ENCODE results near the gene CFAP97D2. TPM values are rescaled to one million over a fixed set of nuclear protein-coding genes. Genes with fewer than 3 reads are reported as not detected.
"Not testable (repeated sequence)": the region's sequence is repeated elsewhere in the genome, so short reads cannot be mapped to it uniquely, and the experiment has no call there.

Gene CFAP97D2
- polyA plus RNA-seq, 1 donor = 0.06 TPM

GRCh38 chr13:114256547-114256946, 77.5 kb downstream of the CFAP97D2 start:
- Histone ChIP-seq H3K4me1 (ENCODE audit: control insufficient read depth, insufficient read depth, low read length) (no peaks in the 10 kb centered on the region), H3K4me3 (ENCODE audit: low read length) (no peak overlapping the region), H3K36me3 (ENCODE audit: control insufficient read depth, insufficient read depth, low read length) (peaks cover 67% of the 10 kb centered on the region), H3K27me3 (ENCODE audit: control insufficient read depth, insufficient read depth, low read length) (no peaks in the 10 kb centered on the region), H3K27ac (ENCODE audit: low read length) (no peak overlapping the region), H3K9me3 (ENCODE audit: control insufficient read depth, low read depth, low read length) (no peaks in the 10 kb centered on the region)
- WGBS (ENCODE audit: insufficient coverage, low lambda C conversion rate) = 86% methylated on average over 1 of the region's 1 CpG
- no peak for DNase-seq

DNA sequence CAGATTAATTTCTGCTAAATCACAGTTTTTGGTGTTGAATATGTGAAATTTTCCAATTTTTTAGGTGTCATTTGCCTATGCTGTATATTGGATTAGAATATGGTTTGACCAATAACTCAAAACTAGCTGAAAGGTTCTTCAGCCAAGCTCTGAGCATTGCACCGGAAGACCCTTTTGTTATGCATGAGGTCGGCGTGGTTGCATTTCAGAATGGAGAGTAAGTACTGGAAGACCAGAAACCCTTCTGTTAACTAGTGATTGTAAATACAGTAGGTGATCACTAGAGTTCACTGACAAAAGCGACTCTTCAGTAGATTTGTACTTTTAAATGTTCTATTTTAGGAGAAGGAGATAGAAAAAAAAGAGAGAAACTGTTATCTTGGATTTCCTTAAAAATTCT, 78.0 kb downstream of the CFAP97D2 start:
- Histone ChIP-seq H3K4me1 (ENCODE audit: control insufficient read depth, insufficient read depth, low read length) (no peaks in the 10 kb centered on the region), H3K27me3 (ENCODE audit: control insufficient read depth, insufficient read depth, low read length) (no peaks in the 10 kb centered on the region), H3K9me3 (ENCODE audit: control insufficient read depth, low read depth, low read length) (no peaks in the 10 kb centered on the region), H3K27ac (ENCODE audit: low read length) (no peak overlapping the region), H3K4me3 (ENCODE audit: low read length) (no peak overlapping the region), H3K36me3 (ENCODE audit: control insufficient read depth, insufficient read depth, low read length) (peaks cover 65% of the 10 kb centered on the region)
- DNase-seq = no peak
- no CpG with 5 or more reads among the region's 4 CpGs for WGBS (ENCODE audit: insufficient coverage, low lambda C conversion rate)

GRCh38 chr13:114258589-114258988, 79.5 kb downstream of the CFAP97D2 start:
- no peak for DNase-seq
- H3K36me3 ChIP-seq (ENCODE audit: control insufficient read depth, insufficient read depth, low read length) = peaks cover 67% of the 10 kb centered on the region

DNA sequence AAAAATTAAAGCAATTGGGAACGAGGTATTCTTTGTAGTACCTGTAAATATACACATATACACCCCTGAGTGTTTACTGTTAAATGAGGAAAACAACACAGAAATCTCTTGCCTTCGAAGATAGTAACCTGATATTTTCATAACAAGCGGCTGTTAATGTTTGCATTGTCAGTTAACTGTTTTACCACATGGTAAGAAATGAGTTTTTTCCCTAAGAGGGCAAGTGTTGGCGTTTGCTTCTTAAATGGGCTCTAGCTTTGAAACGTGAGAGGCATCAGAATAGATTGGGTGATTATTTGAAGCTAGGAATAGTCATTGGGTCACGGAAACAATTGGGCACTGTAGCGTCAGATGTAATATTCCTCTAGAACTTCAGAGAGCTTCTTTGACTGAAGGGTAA, 80.3 kb downstream of the CFAP97D2 start:
- H3K27ac ChIP-seq (ENCODE audit: low read length) = no peak overlapping the region
- no peaks in the 10 kb centered on the region for H3K9me3 ChIP-seq (ENCODE audit: control insufficient read depth, low read depth, low read length)
- H3K27me3 ChIP-seq (ENCODE audit: control insufficient read depth, insufficient read depth, low read length) = no peaks in the 10 kb centered on the region
- H3K36me3 ChIP-seq (ENCODE audit: control insufficient read depth, insufficient read depth, low read length) = peaks cover 75% of the 10 kb centered on the region
- H3K4me1 ChIP-seq (ENCODE audit: control insufficient read depth, insufficient read depth, low read length) = no peaks in the 10 kb centered on the region
- no peak for DNase-seq
- WGBS (ENCODE audit: insufficient coverage, low lambda C conversion rate) = 100% methylated on average over 1 of the region's 7 CpGs
- H3K4me3 ChIP-seq (ENCODE audit: low read length) = no peak overlapping the region

More at GRCh38 chr13:114258589-114258988, 79.5 kb downstream of the CFAP97D2 start:
- no peak overlapping the region for H3K4me3 ChIP-seq (ENCODE audit: low read length)
- 100% methylated on average over 1 of the region's 8 CpGs for WGBS (ENCODE audit: insufficient coverage, low lambda C conversion rate)
- H3K27me3 ChIP-seq (ENCODE audit: control insufficient read depth, insufficient read depth, low read length) = no peaks in the 10 kb centered on the region
- H3K9me3 ChIP-seq (ENCODE audit: control insufficient read depth, low read depth, low read length) = no peaks in the 10 kb centered on the region
- H3K27ac ChIP-seq (ENCODE audit: low read length) = no peak overlapping the region
- no peaks in the 10 kb centered on the region for H3K4me1 ChIP-seq (ENCODE audit: control insufficient read depth, insufficient read depth, low read length)

- Histone ChIP-seq H3K4me3 (ENCODE audit: low read length) (no peak overlapping the region), H3K9me3 (ENCODE audit: control insufficient read depth, low read depth, low read length) (no peaks in the 10 kb centered on the region), H3K36me3 (ENCODE audit: control insufficient read depth, insufficient read depth, low read length) (peaks cover 76% of the 10 kb centered on the region), H3K4me1 (ENCODE audit: control insufficient read depth, insufficient read depth, low read length) (no peaks in the 10 kb centered on the region), H3K27ac (ENCODE audit: low read length) (no peak overlapping the region), H3K27me3 (ENCODE audit: control insufficient read depth, insufficient read depth, low read length) (no peaks in the 10 kb centered on the region)
- DNase-seq = no peak
- no CpG with 5 or more reads among the region's 4 CpGs for WGBS (ENCODE audit: insufficient coverage, low lambda C conversion rate)
These were observed 80.9 kb downstream of the CFAP97D2 start for GRCh38 chr13:114259974-114260373.

DNA sequence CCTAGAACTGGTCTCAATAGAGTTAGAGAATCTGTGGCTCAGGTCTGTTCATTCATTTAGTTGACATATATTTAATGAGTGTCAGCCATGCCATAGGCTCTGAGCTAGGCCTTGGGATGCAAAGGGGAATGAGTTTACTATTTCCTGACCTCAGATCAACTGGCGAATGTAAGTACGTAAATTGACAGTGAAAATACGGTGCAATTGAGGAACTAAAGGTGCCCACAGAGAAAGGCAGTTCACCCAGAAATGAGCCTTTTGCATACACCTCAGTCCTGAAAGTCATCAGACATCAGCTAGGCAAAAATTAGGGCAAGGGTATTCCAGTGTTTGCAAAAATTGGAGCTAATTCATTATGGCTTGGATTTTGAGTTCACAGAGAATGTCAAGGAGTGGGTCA, 81.8 kb downstream of the CFAP97D2 start:
- no CpG with 5 or more reads among the region's 3 CpGs for WGBS (ENCODE audit: insufficient coverage, low lambda C conversion rate)
- no peaks in the 10 kb centered on the region for H3K4me1 ChIP-seq (ENCODE audit: control insufficient read depth, insufficient read depth, low read length)
- peaks cover 79% of the 10 kb centered on the region for H3K36me3 ChIP-seq (ENCODE audit: control insufficient read depth, insufficient read depth, low read length)
- H3K4me3 ChIP-seq (ENCODE audit: low read length) = no peak overlapping the region
- no peak for DNase-seq
- H3K27me3 ChIP-seq (ENCODE audit: control insufficient read depth, insufficient read depth, low read length) = no peaks in the 10 kb centered on the region
- H3K9me3 ChIP-seq (ENCODE audit: control insufficient read depth, low read depth, low read length) = no peaks in the 10 kb centered on the region
- no peak overlapping the region for H3K27ac ChIP-seq (ENCODE audit: low read length)

- H3K36me3 ChIP-seq (ENCODE audit: control insufficient read depth, insufficient read depth, low read length) = peaks cover 82% of the 10 kb centered on the region
- no peak for DNase-seq
- H3K4me3 ChIP-seq (ENCODE audit: low read length) = no peak overlapping the region
- no peaks in the 10 kb centered on the region for H3K27me3 ChIP-seq (ENCODE audit: control insufficient read depth, insufficient read depth, low read length)
- no peak overlapping the region for H3K27ac ChIP-seq (ENCODE audit: low read length)
- no peaks in the 10 kb centered on the region for H3K9me3 ChIP-seq (ENCODE audit: control insufficient read depth, low read depth, low read length)
- no peaks in the 10 kb centered on the region for H3K4me1 ChIP-seq (ENCODE audit: control insufficient read depth, insufficient read depth, low read length)
- WGBS (ENCODE audit: insufficient coverage, low lambda C conversion rate) = 72% methylated on average over 2 of the region's 3 CpGs
These were observed 82.4 kb downstream of the CFAP97D2 start for GRCh38 chr13:114261328-114261965.

GRCh38 chr13:114263578-114263977, 84.5 kb downstream of the CFAP97D2 start:
- H3K4me1 ChIP-seq (ENCODE audit: control insufficient read depth, insufficient read depth, low read length) = no peaks in the 10 kb centered on the region
- no peak overlapping the region for H3K27ac ChIP-seq (ENCODE audit: low read length)
- H3K4me3 ChIP-seq (ENCODE audit: low read length) = no peak overlapping the region
- no peak for DNase-seq
- WGBS (ENCODE audit: insufficient coverage, low lambda C conversion rate) = 17% methylated on average over 1 of the region's 5 CpGs
- H3K9me3 ChIP-seq (ENCODE audit: control insufficient read depth, low read depth, low read length) = no peaks in the 10 kb centered on the region
- no peaks in the 10 kb centered on the region for H3K27me3 ChIP-seq (ENCODE audit: control insufficient read depth, insufficient read depth, low read length)
- H3K36me3 ChIP-seq (ENCODE audit: control insufficient read depth, insufficient read depth, low read length) = peaks cover 81% of the 10 kb centered on the region

- H3K27ac ChIP-seq (ENCODE audit: low read length); H3K9me3 ChIP-seq (ENCODE audit: control insufficient read depth, low read depth, low read length); H3K4me1 ChIP-seq (ENCODE audit: control insufficient read depth, insufficient read depth, low read length); H3K27me3 ChIP-seq (ENCODE audit: control insufficient read depth, insufficient read depth, low read length); H3K4me3 ChIP-seq (ENCODE audit: low read length); DNase-seq: not testable (repeated sequence)
- whole genome bisulfite sequencing (ENCODE audit: insufficient coverage, low lambda C conversion rate) = 92% methylated on average over 7 of the region's 13 CpGs
- H3K36me3 ChIP-seq (ENCODE audit: control insufficient read depth, insufficient read depth, low read length) = peaks cover 85% of the 10 kb centered on the region
These were observed 85.3 kb downstream of the CFAP97D2 start for GRCh38 chr13:114264313-114264712.

DNA sequence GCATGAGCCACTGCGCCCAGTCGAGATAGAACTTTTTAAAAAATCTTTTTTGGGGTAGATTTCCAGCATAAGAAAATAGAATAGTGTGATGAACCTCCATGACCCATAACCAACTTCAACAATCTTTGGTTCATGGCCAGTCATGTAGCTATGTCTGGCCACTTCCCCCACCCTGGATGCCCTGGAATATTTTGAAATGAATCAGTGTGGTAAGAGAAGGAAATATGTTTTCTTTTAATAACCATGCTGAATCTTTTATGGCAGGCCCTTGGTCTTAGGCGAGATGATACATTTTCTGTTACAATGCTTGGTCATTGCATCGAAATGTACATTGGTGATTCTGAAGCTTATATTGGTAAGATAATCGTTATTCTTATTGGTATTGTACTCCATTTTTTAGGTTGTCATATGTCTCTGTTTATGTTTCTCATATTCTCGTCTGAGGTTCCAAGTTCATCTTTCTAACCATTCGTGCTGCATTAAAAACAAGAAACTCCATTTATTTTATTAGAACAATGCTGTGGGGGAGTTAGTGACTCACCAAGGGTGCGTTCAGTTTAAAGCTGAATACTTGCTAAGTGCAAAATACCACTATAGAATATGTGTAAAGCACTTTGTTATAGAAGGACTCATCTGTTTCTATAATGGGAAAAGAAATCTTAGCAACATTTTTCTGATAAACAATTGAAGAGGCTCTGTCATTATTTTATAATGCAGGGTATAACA, 86.0 kb downstream of the CFAP97D2 start:
- Histone ChIP-seq H3K27ac (ENCODE audit: low read length) (no peak overlapping the region), H3K4me1 (ENCODE audit: control insufficient read depth, insufficient read depth, low read length) (no peaks in the 10 kb centered on the region), H3K27me3 (ENCODE audit: control insufficient read depth, insufficient read depth, low read length) (no peaks in the 10 kb centered on the region), H3K36me3 (ENCODE audit: control insufficient read depth, insufficient read depth, low read length) (peaks cover 82% of the 10 kb centered on the region), H3K4me3 (ENCODE audit: low read length) (no peak overlapping the region), H3K9me3 (ENCODE audit: control insufficient read depth, low read depth, low read length) (no peaks in the 10 kb centered on the region)
- DNase-seq = no peak
- WGBS (ENCODE audit: insufficient coverage, low lambda C conversion rate) = 100% methylated on average over 3 of the region's 8 CpGs

GRCh38 chr13:114266241-114266640, 87.2 kb downstream of the CFAP97D2 start:
- DNase-seq = no peak
- H3K4me3 ChIP-seq (ENCODE audit: low read length) = no peak overlapping the region
- no peak overlapping the region for H3K27ac ChIP-seq (ENCODE audit: low read length)
- WGBS (ENCODE audit: insufficient coverage, low lambda C conversion rate) = no CpG with 5 or more reads among the region's 5 CpGs
- no peaks in the 10 kb centered on the region for H3K9me3 ChIP-seq (ENCODE audit: control insufficient read depth, low read depth, low read length)
- H3K4me1 ChIP-seq (ENCODE audit: control insufficient read depth, insufficient read depth, low read length) = no peaks in the 10 kb centered on the region
- peaks cover 77% of the 10 kb centered on the region for H3K36me3 ChIP-seq (ENCODE audit: control insufficient read depth, insufficient read depth, low read length)
- H3K27me3 ChIP-seq (ENCODE audit: control insufficient read depth, insufficient read depth, low read length) = no peaks in the 10 kb centered on the region
